ENCODE data around the gene UBE2J2.
A peak's percentile ranks its signal among the peaks of the same experiment; 100 is the strongest.

The UBE2J2 gene

GRCh38 chr1:1307923-1308755 is 34.5 kb upstream of the UBE2J2 start, which contains the start of the genes ACAP3 and PUSL1:
Gene ACAP3, minus strand, starts transcription at chr1:1307930. Its CDS starts 115 bp downstream, at chr1:1307815.
Gene PUSL1, plus strand, starts transcription at chr1:1308597. Its CDS starts 47 bp downstream, at chr1:1308644.
- H3K36me3 ChIP-seq (ENCODE audit: insufficient read depth, low read depth, low read length), result peaks cover 26% of the 10 kb centered on the region
- peak within 1 kb of the TSS; percentile 81 for H3K4me3 ChIP-seq (ENCODE audit: low read length)
- peak within 1 kb of the TSS; percentile 73 for H3K9ac ChIP-seq (ENCODE audit: low read depth, low read length)
- peaks cover 8% of the 10 kb centered on the region; the same call in 1 of the 2 replicates for H3K27me3 ChIP-seq (ENCODE audit: insufficient read depth, low read length)
- H3K27ac ChIP-seq (ENCODE audit: low read length), result no peak within 1 kb of the TSS
- peaks cover 15% of the 10 kb centered on the region for H3K4me1 ChIP-seq (ENCODE audit: insufficient read depth, low read length)
- no peaks in the 10 kb centered on the region for H3K9me3 ChIP-seq (ENCODE audit: insufficient read depth, low read depth, low read length)

DNA sequence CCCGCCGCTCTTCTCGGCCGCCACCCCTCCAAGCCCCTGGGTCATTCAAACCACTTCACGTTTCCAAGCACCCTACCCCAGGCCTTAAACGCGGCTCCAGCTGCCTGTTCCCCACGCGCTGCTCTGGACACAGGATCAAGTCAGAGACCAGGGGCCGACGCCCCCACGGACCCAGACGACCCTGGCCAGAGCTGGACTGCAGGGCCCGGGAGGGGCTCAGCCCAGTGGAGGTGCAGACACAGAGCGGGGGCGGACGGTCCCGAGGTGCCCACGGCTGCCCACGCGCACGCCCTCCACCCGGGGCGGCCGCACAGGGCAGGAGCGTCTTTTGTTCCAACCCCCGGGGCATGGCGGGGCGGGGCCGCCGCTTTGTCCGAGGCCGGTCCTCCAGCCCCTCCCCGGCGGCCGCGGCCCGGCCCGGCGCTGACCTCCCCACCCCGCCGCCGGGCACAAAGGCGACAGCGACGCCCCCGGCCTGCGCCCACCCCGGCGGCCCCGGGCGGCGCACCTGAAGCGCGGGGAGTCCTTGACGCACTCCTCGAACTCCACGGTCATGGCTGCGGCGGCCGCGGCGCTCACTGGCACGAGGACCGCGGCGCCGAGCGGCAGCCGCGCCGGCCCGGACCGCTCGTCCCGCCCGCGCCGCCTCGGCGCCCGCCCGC is 33.7 kb upstream of the UBE2J2 start:
- peaks cover 20% of the 10 kb centered on the region for H3K36me3 ChIP-seq (ENCODE audit: insufficient read depth, low read depth, low read length)
- H3K27me3 ChIP-seq (ENCODE audit: insufficient read depth, low read length), result peaks cover 8% of the 10 kb centered on the region; the same call in 1 of the 2 replicates
- H3K9me3 ChIP-seq (ENCODE audit: insufficient read depth, low read depth, low read length), result no peaks in the 10 kb centered on the region
- peak overlapping the region; percentile 75 for H3K4me3 ChIP-seq (ENCODE audit: low read length)
- no peak overlapping the region for H3K27ac ChIP-seq (ENCODE audit: low read length)
- peak overlapping the region; percentile 71 for H3K9ac ChIP-seq (ENCODE audit: low read depth, low read length)
- H3K4me1 ChIP-seq (ENCODE audit: insufficient read depth, low read length), result peaks cover 15% of the 10 kb centered on the region

- Histone ChIP-seq H3K4me1 (ENCODE audit: insufficient read depth, low read length) (peaks cover 15% of the 10 kb centered on the region), H3K36me3 (ENCODE audit: insufficient read depth, low read depth, low read length) (peaks cover 19% of the 10 kb centered on the region), H3K9ac (ENCODE audit: low read depth, low read length) (peak overlapping the region; percentile 71; the same call in 1 of the 2 replicates), H3K9me3 (ENCODE audit: insufficient read depth, low read depth, low read length) (no peaks in the 10 kb centered on the region), H3K4me3 (ENCODE audit: low read length) (peak overlapping the region; percentile 75), H3K27ac (ENCODE audit: low read length) (no peak overlapping the region), H3K27me3 (ENCODE audit: insufficient read depth, low read length) (peaks cover 8% of the 10 kb centered on the region; the same call in 1 of the 2 replicates)
Measured at GRCh38 chr1:1306661-1307260, 33.1 kb upstream of the UBE2J2 start.

DNA sequence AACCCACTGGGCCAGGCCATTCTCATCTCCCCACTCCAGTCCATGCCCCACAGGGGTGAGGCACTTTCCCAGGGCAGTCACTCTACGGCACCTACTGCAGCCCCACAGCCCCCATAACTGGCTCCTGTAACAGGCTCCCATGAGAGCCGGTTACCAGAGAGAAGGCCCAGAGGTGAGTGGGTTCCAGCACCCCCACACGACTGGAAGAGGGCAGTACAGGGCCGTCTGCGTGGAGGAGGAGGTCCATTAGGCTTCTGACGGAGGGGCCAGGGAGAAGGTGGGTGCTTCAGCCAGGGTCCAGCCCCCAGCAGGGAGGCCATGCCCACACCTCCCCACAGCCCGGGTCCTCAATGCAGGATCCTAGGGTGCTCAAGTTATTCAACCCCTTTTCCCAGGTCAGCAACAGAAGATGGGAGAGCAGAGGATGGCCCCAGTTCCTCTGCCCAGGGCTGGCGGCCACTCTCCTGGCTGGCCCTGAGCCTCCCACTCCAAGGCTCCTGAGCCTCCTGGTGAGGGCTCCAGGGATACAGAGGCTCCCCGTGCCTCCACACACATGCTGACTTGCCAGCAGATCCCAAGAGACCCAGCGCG is 32.5 kb upstream of the UBE2J2 start:
- Histone ChIP-seq H3K9me3 (ENCODE audit: insufficient read depth, low read depth, low read length) (no peaks in the 10 kb centered on the region), H3K4me3 (ENCODE audit: low read length) (peak overlapping the region; percentile 75; the same call in 1 of the 2 replicates), H3K36me3 (ENCODE audit: insufficient read depth, low read depth, low read length) (peaks cover 13% of the 10 kb centered on the region), H3K9ac (ENCODE audit: low read depth, low read length) (peak overlapping the region; percentile 32; the same call in 1 of the 2 replicates), H3K27ac (ENCODE audit: low read length) (no peak overlapping the region), H3K4me1 (ENCODE audit: insufficient read depth, low read length) (peaks cover 15% of the 10 kb centered on the region), H3K27me3 (ENCODE audit: insufficient read depth, low read length) (peaks cover 8% of the 10 kb centered on the region; the same call in 1 of the 2 replicates)

GRCh38 chr1:1305300-1306069 is 31.8 kb upstream of the UBE2J2 start:
- H3K36me3 ChIP-seq (ENCODE audit: insufficient read depth, low read depth, low read length), result peaks cover 6% of the 10 kb centered on the region
- peaks cover 15% of the 10 kb centered on the region for H3K4me1 ChIP-seq (ENCODE audit: insufficient read depth, low read length)
- H3K9ac ChIP-seq (ENCODE audit: low read depth, low read length), result peak overlapping the region; percentile 40; the same call in 1 of the 2 replicates
- H3K4me3 ChIP-seq (ENCODE audit: low read length), result peak overlapping the region; percentile 17; the same call in 1 of the 2 replicates
- H3K27me3 ChIP-seq (ENCODE audit: insufficient read depth, low read length), result peaks cover 8% of the 10 kb centered on the region; the same call in 1 of the 2 replicates
- H3K9me3 ChIP-seq (ENCODE audit: insufficient read depth, low read depth, low read length), result no peaks in the 10 kb centered on the region
- H3K27ac ChIP-seq (ENCODE audit: low read length), result no peak overlapping the region

DNA sequence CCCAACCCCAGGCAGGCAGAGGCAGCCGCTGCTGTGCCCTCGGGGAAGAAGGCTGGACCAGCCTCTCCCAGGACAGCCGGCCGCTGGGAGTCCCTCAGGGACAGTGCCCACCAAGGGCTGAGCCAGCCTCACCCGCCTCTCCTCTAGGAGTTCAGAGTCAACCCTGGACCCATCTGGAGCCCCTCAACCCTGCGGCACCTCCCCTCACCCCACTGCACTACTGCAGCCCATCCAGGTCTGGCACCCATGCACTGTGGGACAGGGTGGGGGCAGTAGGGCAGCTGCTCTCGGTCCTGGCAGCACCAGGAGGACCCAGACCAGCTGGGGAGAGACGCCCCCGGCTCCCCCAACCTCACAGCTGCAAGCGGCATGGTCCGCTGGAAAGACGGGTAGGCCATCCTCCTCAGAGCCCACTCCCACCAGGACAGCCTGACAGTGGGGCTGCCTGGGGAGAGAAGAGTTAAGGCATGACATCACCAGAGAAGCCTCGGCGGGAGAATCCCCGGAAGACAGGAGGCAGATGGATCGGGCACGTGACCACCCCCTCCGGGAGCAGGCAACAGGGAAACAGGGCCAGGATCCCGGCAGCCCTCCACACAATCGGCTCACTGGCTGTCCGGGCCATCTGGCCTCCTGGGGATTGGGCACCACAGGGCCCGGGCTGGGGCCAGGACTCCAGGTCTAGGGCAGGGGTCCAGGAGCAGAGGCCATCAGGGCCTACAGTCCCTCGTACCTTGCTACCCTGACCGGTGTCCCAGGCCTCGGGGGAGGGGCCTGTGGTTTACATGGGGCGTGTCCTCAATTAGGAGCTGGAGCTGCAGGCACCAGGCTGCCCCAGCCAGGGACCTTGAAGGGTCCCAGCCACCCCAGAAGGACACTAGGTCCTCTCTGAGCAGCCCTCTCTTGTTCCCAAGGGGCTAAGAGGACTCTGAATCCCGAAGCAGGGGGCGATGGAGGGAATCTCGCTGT is 31.0 kb upstream of the UBE2J2 start:
- Histone ChIP-seq H3K4me3 (ENCODE audit: low read length) (peak overlapping the region; percentile 17; the same call in 1 of the 2 replicates), H3K9ac (ENCODE audit: low read depth, low read length) (peak overlapping the region; percentile 40; the same call in 1 of the 2 replicates), H3K36me3 (ENCODE audit: insufficient read depth, low read depth, low read length) (no peaks in the 10 kb centered on the region), H3K9me3 (ENCODE audit: insufficient read depth, low read depth, low read length) (no peaks in the 10 kb centered on the region), H3K27me3 (ENCODE audit: insufficient read depth, low read length) (peaks cover 8% of the 10 kb centered on the region; the same call in 1 of the 2 replicates), H3K4me1 (ENCODE audit: insufficient read depth, low read length) (peaks cover 11% of the 10 kb centered on the region), H3K27ac (ENCODE audit: low read length) (no peak overlapping the region)

DNA sequence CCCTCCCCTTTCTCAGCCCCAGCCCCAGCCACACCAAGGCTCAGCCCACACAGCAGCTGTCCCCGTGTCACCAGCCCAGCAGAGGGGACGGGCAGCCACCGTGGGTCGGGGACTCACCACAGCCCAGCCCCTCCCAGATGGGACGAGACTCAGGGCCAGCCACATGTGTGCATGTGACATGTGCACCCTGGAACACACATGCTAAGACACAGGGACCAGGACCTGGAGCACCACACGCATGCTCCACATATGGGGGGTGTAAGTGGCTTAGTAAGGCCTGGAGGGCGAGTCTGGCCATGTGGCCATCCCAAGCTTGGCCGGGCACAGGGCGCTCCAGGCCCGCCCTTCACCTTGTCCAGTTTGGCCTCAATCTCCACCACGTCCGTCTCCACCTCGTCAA is 30.1 kb upstream of the UBE2J2 start:
- Histone ChIP-seq H3K4me1 (ENCODE audit: insufficient read depth, low read length) (peaks cover 11% of the 10 kb centered on the region), H3K36me3 (ENCODE audit: insufficient read depth, low read depth, low read length) (no peaks in the 10 kb centered on the region), H3K27me3 (ENCODE audit: insufficient read depth, low read length) (peaks cover 8% of the 10 kb centered on the region; the same call in 1 of the 2 replicates), H3K9me3 (ENCODE audit: insufficient read depth, low read depth, low read length) (no peaks in the 10 kb centered on the region), H3K9ac (ENCODE audit: low read depth, low read length) (no peak overlapping the region), H3K27ac (ENCODE audit: low read length) (no peak overlapping the region), H3K4me3 (ENCODE audit: low read length) (no peak overlapping the region)

DNA sequence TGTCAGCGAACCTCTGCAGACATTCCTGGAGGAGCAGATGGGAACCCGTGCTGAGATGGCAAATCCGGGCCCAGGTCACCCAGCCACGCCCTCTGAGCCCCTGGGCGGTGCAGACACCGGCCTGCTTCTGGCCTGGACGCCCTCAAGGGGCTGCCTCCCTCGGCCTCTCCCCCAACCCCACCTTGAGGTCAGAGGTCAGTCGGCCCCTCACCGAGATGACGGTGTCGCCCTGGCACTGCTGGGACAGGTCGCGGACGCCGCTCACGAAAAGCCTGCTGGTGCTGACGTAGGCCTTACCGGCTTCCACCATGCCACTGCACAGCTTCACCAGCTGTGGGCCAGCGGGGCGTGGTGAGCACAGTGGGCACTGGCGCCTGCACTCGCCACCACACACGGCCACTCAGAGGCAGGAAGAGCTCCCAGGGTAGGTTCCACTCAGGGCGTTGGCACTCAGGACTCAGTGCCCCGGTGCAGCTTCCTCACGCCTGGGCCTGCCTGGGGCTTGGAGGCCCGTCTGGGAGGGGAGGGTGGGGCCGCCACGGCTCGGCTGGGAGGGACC is 29.4 kb upstream of the UBE2J2 start:
- peaks cover 11% of the 10 kb centered on the region for H3K4me1 ChIP-seq (ENCODE audit: insufficient read depth, low read length)
- H3K36me3 ChIP-seq (ENCODE audit: insufficient read depth, low read depth, low read length), result no peaks in the 10 kb centered on the region
- no peaks in the 10 kb centered on the region for H3K9me3 ChIP-seq (ENCODE audit: insufficient read depth, low read depth, low read length)
- H3K27ac ChIP-seq (ENCODE audit: low read length), result no peak overlapping the region
- peaks cover 8% of the 10 kb centered on the region; the same call in 1 of the 2 replicates for H3K27me3 ChIP-seq (ENCODE audit: insufficient read depth, low read length)
- no peak overlapping the region for H3K9ac ChIP-seq (ENCODE audit: low read depth, low read length)
- no peak overlapping the region for H3K4me3 ChIP-seq (ENCODE audit: low read length)

DNA sequence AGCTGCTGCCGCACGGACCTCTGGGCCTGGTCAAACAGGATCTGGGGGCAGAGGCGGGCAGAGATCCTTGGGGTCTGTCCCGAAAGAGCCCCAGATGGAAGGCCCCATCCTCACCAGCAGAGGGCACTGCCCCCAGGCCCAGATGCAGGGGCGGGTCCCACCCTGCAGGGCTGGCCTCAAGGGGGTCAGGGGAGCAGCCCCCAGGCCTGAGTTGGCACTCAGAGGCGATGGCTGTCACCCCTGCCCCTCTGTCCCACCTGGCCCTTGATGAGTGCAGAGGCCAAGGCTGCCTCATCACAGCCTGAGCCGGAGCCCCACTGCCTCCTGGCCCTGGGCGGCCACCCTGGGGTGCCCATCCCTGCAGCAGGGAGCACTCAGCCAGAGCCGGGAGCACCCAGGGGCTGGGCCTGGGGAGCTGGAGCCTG is 28.4 kb upstream of the UBE2J2 start:
- no peak overlapping the region for H3K9ac ChIP-seq (ENCODE audit: low read depth, low read length)
- H3K27me3 ChIP-seq (ENCODE audit: insufficient read depth, low read length), result peaks cover 6% of the 10 kb centered on the region; the same call in 1 of the 2 replicates
- no peak overlapping the region for H3K4me3 ChIP-seq (ENCODE audit: low read length)
- H3K27ac ChIP-seq (ENCODE audit: low read length), result no peak overlapping the region
- H3K9me3 ChIP-seq (ENCODE audit: insufficient read depth, low read depth, low read length), result no peaks in the 10 kb centered on the region
- H3K4me1 ChIP-seq (ENCODE audit: insufficient read depth, low read length), result peaks cover 9% of the 10 kb centered on the region
- no peaks in the 10 kb centered on the region for H3K36me3 ChIP-seq (ENCODE audit: insufficient read depth, low read depth, low read length)

Measured in iPS-20b (cell line).